ENCODE measurements around the gene MEF2D. TPM values are rescaled to one million over a fixed set of nuclear protein-coding genes. Genes with fewer than 3 reads are reported as not detected.
A peak's percentile ranks its signal among the peaks of the same experiment; 100 is the strongest.

MEF2D gene
- total and polyA plus RNA-seq, 2 donors (not counting 1 experiment from before 2014, with no cell fraction given), result 65.6 to 128 TPM

DNA sequence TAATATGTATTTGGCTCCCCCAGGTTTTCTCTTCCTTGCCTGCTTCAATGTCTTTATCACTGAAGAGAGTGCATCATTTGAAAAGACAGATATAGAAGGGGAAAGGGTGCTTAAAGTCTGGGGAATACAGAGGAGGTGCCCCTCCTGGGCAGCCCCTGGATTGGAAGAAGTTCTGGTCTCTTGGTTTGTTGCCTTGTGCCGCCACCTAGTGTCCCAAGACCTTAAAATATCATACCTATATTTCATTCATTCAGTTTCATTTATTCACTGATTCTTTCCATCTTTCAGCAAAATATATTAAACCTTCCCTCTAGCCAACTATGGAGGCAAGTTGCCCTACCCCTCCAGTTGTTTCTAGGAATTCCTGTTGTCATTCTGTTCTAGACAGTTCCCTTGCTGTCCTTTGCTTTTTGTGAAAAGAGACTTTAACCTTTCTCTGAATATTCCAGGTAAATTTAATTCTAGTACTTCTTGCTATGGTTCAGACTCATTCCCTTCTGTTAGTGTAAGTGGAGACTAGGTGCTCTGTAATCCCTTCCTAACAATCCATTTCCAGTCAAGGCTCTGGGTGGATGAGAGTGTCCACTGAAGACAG is 56.1 kb downstream of the MEF2D start:
- Histone ChIP-seq H3K79me2 (ENCODE audit: control insufficient read depth, insufficient read depth, low read length) (no peaks in the 10 kb centered on the region), H3K27ac (ENCODE audit: low read length in 2 of 2) (no peak overlapping the region), H3K4me2 (replicated peaks; ENCODE audit: low read depth, low read length, poor library complexity, severe bottlenecking) (no peak overlapping the region), H3K4me3 (ENCODE audit: control extremely low read depth in 1 of 5, extremely low read depth in 1 of 5, insufficient read depth in 1 of 5, low read depth in 2 of 5, low read length in 4 of 5) (no peak overlapping the region), H3K27me3 (replicated peaks in 1 of 4; ENCODE audit: control extremely low read depth in 1 of 4, control insufficient read depth in 3 of 4, insufficient read depth in 4 of 4, low read length in 3 of 4) (peaks cover 0 to 77% (median 54%) of the 10 kb centered on the region in 4 experiments), H2AFZ (ENCODE audit: insufficient read depth, low read depth, low read length, poor library complexity, severe bottlenecking) (no peak overlapping the region), H3K9ac (ENCODE audit: low read length) (no peak overlapping the region), H3K36me3 (replicated peaks in 1 of 2; ENCODE audit: control extremely low read depth in 1 of 2, control insufficient read depth in 1 of 2, extremely low read depth in 1 of 2, insufficient read depth in 2 of 2, low read length in 1 of 2) (no peaks in the 10 kb centered on the region), H3K9me3 (ENCODE audit: control extremely low read depth in 1 of 3, control insufficient read depth in 2 of 3, insufficient read depth in 1 of 3, low read length in 2 of 3) (peaks cover 0 to 2% (median 0%) of the 10 kb centered on the region in 3 donors), H4K20me1 (ENCODE audit: control insufficient read depth, insufficient read depth, low read length, poor library complexity, severe bottlenecking) (no peaks in the 10 kb centered on the region), H3K4me1 (ENCODE audit: control insufficient read depth in 2 of 2, insufficient read depth in 2 of 2, low read length in 2 of 2) (peaks cover 4 to 14% of the 10 kb centered on the region in 2 donors)
- intact Hi-C loops (cut with micrococcal nuclease), result loop anchor here (1.0 kb wide), 2 partner anchors 59 to 87 kb away; no protein-coding TSS in a partner anchor
- H3K4me3 Mint-ChIP-seq, result no peak overlapping the region
- ChIA-PET CTCF (interaction anchor here (0.6 to 12.8 kb wide), 20 partner anchors 8 to 1060 kb away, joined by 3 to 445 read pairs (median 6); no protein-coding TSS in a partner anchor), POLR2A (no interaction called here)
- DNase-seq (peak; percentile 58), ATAC-seq (ENCODE audit: low read depth) (no peak)
- TF ChIP-seq EZH2 (IDR thresholded peaks at IDR 0.05; ENCODE audit: borderline replicate concordance, insufficient read depth, low read depth, low read length, poor library complexity, severe bottlenecking), result no peak
- TF ChIP-seq, protein P1, sequence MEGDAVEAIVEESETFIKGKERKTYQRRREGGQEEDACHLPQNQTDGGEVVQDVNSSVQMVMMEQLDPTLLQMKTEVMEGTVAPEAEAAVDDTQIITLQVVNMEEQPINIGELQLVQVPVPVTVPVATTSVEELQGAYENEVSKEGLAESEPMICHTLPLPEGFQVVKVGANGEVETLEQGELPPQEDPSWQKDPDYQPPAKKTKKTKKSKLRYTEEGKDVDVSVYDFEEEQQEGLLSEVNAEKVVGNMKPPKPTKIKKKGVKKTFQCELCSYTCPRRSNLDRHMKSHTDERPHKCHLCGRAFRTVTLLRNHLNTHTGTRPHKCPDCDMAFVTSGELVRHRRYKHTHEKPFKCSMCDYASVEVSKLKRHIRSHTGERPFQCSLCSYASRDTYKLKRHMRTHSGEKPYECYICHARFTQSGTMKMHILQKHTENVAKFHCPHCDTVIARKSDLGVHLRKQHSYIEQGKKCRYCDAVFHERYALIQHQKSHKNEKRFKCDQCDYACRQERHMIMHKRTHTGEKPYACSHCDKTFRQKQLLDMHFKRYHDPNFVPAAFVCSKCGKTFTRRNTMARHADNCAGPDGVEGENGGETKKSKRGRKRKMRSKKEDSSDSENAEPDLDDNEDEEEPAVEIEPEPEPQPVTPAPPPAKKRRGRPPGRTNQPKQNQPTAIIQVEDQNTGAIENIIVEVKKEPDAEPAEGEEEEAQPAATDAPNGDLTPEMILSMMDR (IDR thresholded peaks at IDR 0.05), result peak; percentile 64
- no CpG with 5 or more reads among the region's 1 CpG for WGBS (ENCODE audit: insufficient coverage)
- no peaks in the 10 kb centered on the region for H3K4me1 Mint-ChIP-seq
- H3K27ac Mint-ChIP-seq, result no peak overlapping the region
- no peaks in the 10 kb centered on the region for H3K9me3 Mint-ChIP-seq (ENCODE audit: insufficient read depth)
- H3K27me3 Mint-ChIP-seq, result peaks cover 74% of the 10 kb centered on the region

DNA sequence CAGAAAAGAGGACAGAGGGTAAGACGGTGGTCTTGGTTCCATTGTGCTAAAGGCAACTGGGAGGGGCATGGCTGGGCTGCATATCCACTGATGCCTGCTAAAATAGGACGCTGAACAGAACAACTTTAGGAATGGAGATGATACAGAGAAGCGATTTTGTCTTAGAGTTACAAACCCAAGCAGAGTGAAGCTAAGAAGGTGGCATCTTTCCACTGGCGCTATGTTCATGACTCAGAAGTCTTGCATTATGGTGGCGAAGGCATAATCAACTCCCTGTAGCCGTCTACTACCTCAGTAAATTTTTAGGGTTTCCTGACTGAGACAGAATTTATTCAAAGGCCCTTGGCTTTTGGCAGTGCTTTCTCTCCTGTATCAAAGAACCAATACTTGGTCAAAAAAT is 57.3 kb downstream of the MEF2D start:
- Histone ChIP-seq H3K9ac (ENCODE audit: low read length) (no peak overlapping the region), H2AFZ (ENCODE audit: insufficient read depth, low read depth, low read length, poor library complexity, severe bottlenecking) (no peak overlapping the region), H3K9me3 (ENCODE audit: control extremely low read depth in 1 of 3, control insufficient read depth in 2 of 3, insufficient read depth in 1 of 3, low read length in 2 of 3) (peaks cover 0 to 5% (median 0%) of the 10 kb centered on the region in 3 donors), H3K4me2 (replicated peaks; ENCODE audit: low read depth, low read length, poor library complexity, severe bottlenecking) (no peak overlapping the region), H4K20me1 (ENCODE audit: control insufficient read depth, insufficient read depth, low read length, poor library complexity, severe bottlenecking) (no peaks in the 10 kb centered on the region), H3K79me2 (ENCODE audit: control insufficient read depth, insufficient read depth, low read length) (no peaks in the 10 kb centered on the region), H3K4me3 (ENCODE audit: control extremely low read depth in 1 of 5, extremely low read depth in 1 of 5, insufficient read depth in 1 of 5, low read depth in 2 of 5, low read length in 4 of 5) (no peak overlapping the region), H3K27me3 (replicated peaks in 1 of 4; ENCODE audit: control extremely low read depth in 1 of 4, control insufficient read depth in 3 of 4, insufficient read depth in 4 of 4, low read length in 3 of 4) (peaks cover 0 to 88% (median 66%) of the 10 kb centered on the region in 4 experiments), H3K27ac (ENCODE audit: low read length in 2 of 2) (no peak overlapping the region), H3K4me1 (ENCODE audit: control insufficient read depth in 2 of 2, insufficient read depth in 2 of 2, low read length in 2 of 2) (peaks cover 10 to 26% of the 10 kb centered on the region in 2 donors), H3K36me3 (replicated peaks in 1 of 2; ENCODE audit: control extremely low read depth in 1 of 2, control insufficient read depth in 1 of 2, extremely low read depth in 1 of 2, insufficient read depth in 2 of 2, low read length in 1 of 2) (no peaks in the 10 kb centered on the region)
- intact Hi-C loops (cut with micrococcal nuclease), result no loop called here
- DNase-seq (no peak), ATAC-seq (ENCODE audit: low read depth) (no peak)
- TF ChIP-seq, protein P1 (IDR thresholded peaks at IDR 0.05), result no peak
- TF ChIP-seq EZH2 (IDR thresholded peaks at IDR 0.05; ENCODE audit: borderline replicate concordance, insufficient read depth, low read depth, low read length, poor library complexity, severe bottlenecking), result no peak
- H3K27ac Mint-ChIP-seq, result no peak overlapping the region
- H3K27me3 Mint-ChIP-seq, result peaks cover 76% of the 10 kb centered on the region
- no peaks in the 10 kb centered on the region for H3K9me3 Mint-ChIP-seq (ENCODE audit: insufficient read depth)
- H3K4me3 Mint-ChIP-seq, result no peak overlapping the region
- WGBS (ENCODE audit: insufficient coverage), result 44% methylated on average over 4 of the region's 6 CpGs
- POLR2A ChIA-PET, result interaction anchor here (0.8 kb wide), 1 partner anchor 14 kb away, joined by 3 read pairs; no protein-coding TSS in a partner anchor
- CTCF ChIA-PET, result interaction anchor here (1.1 to 12.8 kb wide), 5 partner anchors 10 to 69 kb away, joined by 3 to 445 read pairs (median 3); no protein-coding TSS in a partner anchor
- H3K4me1 Mint-ChIP-seq, result peaks cover 3% of the 10 kb centered on the region
